ENCODE data around the gene ACAP1.
A peak's percentile ranks its signal among the peaks of the same experiment; 100 is the strongest.

The ACAP1 gene

GRCh38 chr17:7388856-7389255 lies 52.5 kb downstream of the ACAP1 start:
- DNase-seq (ENCODE audit: low read depth), result no peak

- no peak for DNase-seq (ENCODE audit: low read depth)
These were observed 53.9 kb downstream of the ACAP1 start for GRCh38 chr17:7389924-7390910.

GRCh38 chr17:7391307-7391706 lies 55.0 kb downstream of the ACAP1 start:
- no peak for DNase-seq (ENCODE audit: low read depth)

- DNase-seq (ENCODE audit: low read depth), result no peak
These were observed 56.6 kb downstream of the ACAP1 start for GRCh38 chr17:7392696-7393612.

- DNase-seq (ENCODE audit: low read depth), result peak; percentile 42
These were observed 57.5 kb downstream of the ACAP1 start for GRCh38 chr17:7393613-7394451.

- peak; percentile 77 for DNase-seq (ENCODE audit: low read depth)
These were observed 58.3 kb downstream of the ACAP1 start, which contains the start of gene PLSCR3 for GRCh38 chr17:7394452-7395191. TSS of gene PLSCR3 (minus strand) at chr17:7394525. CDS start at chr17:7394110, 415 bp downstream.

- no peak for DNase-seq (ENCODE audit: low read depth)
These were observed 59.8 kb downstream of the ACAP1 start for GRCh38 chr17:7396147-7396546.

GRCh38 chr17:7398612-7399011 lies 62.3 kb downstream of the ACAP1 start:
- DNase-seq (ENCODE audit: low read depth), result no peak

Data from stimulated activated CD8-positive, alpha-beta memory T cell treated with anti-CD3 and anti-CD28 coated beads, Interleukin-4, amount 100 ng/mL, for 24 hours (primary cell).